Measurements from ENCODE around the gene AJAP1. TPM values are rescaled to one million over a fixed set of nuclear protein-coding genes. Genes with fewer than 3 reads are reported as not detected.
"Not testable (repeated sequence)": the region's sequence is repeated elsewhere in the genome, so short reads cannot be mapped to it uniquely, and the experiment has no call there.

AJAP1 gene
- total RNA-seq, 1 donor from 2014 or later = 0.17 TPM

- no peak for DNase-seq (ENCODE audit: low read depth)
- no peak overlapping the region for H3K4me3 ChIP-seq (ENCODE audit: low read depth, low read length)
- TF ChIP-seq CTCF (conservative IDR thresholded peaks at IDR 0.05; ENCODE audit: low read depth, low read length) = no peak
Observed at GRCh38 chr1:4664095-4664494, 9.7 kb downstream of the AJAP1 start.

DNA sequence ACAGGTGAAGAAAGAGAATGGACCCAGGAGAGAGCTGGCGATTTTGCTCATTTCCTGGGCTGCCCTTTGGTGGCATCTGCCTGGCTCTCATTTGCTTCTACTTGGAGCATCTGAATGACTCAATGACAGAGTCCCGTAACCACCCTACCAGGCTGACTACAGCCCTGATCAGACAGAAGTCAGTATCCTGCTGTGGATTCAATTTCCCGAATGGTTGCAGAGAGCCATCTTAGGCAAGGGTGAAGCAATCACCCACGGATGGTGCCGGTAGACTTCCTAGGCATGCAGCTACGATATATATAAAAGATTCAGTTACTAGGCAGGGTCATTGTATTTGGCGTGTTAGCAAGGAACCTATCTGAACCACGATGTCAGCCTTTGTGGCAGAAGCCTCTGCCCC, 10.2 kb downstream of the AJAP1 start:
- no peak for TF ChIP-seq CTCF (conservative IDR thresholded peaks at IDR 0.05; ENCODE audit: low read depth, low read length)
- no peak for DNase-seq (ENCODE audit: low read depth)
- no peak overlapping the region for H3K4me3 ChIP-seq (ENCODE audit: low read depth, low read length)

DNA sequence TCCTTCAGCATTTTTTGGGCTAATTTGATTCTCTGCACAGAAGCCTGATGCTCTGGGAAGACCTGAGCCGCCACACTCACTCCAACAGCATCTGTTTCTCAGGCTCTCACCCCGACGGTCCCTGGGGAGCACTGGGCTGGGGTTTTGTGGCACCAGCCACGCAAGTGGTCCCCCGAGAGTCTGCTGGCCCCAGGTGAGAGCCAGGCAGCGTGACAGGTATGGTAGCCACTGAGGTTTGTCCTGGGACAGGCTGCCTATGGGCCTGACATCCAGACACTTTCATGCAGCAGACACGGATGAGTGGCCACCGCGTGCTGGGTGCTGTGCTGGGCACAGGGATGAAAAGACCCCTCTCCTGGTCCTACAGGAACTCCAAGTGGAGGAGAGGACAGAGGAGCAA, 11.0 kb downstream of the AJAP1 start:
- TF ChIP-seq CTCF (conservative IDR thresholded peaks at IDR 0.05; ENCODE audit: low read depth, low read length) = no peak
- DNase-seq (ENCODE audit: low read depth) = no peak
- no peak overlapping the region for H3K4me3 ChIP-seq (ENCODE audit: low read depth, low read length)

DNA sequence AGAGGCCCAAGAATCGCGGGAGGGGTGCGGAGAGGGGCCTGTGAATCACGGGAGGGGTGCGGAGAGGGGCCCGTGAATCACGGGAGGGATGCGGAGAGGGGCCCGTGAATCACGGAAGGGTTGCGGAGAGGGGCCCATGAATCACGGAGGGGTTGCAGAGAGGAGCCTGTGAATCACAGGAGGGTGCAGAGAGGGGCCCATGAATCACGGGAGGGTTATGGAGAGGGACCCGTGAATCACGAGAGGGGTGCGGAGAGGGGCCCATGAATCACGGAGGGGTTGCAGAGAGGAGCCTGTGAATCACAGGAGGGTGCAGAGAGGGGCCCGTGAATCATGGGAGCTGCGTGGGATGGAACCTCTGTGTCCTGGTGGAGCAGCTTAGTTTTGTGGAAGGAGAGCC, 12.3 kb downstream of the AJAP1 start:
- DNase-seq (ENCODE audit: low read depth); H3K4me3 ChIP-seq (ENCODE audit: low read depth, low read length): not testable (repeated sequence)

DNA sequence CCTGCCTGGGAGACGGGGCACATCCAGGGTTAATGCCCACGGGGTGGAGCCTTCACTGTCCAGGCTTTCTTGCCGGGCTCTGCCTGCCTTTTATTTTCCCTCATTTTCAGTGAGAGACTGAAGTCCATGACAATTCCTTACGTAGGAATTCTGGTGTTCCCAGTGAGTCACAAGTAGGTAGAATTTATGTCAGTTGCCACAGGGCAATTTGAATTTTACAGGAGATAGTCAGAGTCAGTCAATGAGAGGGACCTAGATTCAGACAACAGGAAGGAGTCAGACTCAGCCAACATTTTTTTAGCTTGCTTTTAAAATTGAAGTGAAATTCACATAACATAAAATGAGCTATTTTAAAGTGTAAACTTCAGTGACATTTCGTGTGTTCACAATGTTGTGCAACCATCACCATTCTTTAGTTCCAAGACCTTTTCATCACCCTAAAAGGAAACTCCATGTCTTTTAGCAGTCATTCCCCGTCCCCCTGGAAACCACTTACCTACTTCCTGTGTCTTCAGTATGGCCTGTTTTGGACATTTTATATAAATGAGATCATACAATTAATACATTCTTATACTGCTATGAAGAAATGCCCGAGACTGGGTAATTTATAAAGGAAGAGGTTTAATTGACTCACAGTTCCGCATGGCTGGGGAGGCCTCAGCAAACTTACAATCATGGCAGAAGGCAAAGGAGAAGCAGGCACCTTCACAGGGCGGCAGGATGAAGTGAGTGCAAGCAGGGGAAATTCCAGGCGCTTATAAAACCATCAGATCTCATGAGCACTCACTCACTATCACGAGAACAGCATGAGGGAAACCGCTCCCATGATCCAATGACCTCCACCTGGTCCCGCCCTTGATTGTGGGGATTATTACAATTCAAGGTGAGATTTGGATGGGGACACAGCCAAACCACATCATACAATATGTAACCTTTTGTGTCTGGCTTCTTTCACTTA, 14.6 kb downstream of the AJAP1 start:
- TF ChIP-seq CTCF (conservative IDR thresholded peaks at IDR 0.05; ENCODE audit: low read depth, low read length) = no peak
- peak; percentile 83 for DNase-seq (ENCODE audit: low read depth)
- H3K4me3 ChIP-seq (ENCODE audit: low read depth, low read length) = no peak overlapping the region

DNA sequence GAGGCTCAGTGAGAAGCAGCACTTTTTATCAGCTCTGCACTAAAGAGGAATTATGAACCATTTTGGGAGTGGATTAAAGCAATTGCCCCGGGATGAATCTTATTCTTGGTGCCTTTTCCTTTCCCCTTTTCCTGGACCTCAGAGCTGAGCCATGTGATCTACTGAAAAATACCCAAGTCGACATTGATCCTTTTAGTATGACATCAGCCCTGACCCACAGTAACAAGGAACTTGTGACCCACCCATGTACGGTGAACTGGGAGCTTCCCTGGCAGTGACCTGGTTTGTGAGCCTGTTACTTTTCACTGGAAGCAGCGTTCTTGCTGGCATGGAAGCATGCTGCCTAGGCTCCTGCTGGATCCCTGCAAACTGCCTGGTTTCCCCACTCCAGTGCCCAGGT, 15.9 kb downstream of the AJAP1 start:
- no peak overlapping the region for H3K4me3 ChIP-seq (ENCODE audit: low read depth, low read length)
- no peak for DNase-seq (ENCODE audit: low read depth)
- no peak for TF ChIP-seq CTCF (conservative IDR thresholded peaks at IDR 0.05; ENCODE audit: low read depth, low read length)

DNA sequence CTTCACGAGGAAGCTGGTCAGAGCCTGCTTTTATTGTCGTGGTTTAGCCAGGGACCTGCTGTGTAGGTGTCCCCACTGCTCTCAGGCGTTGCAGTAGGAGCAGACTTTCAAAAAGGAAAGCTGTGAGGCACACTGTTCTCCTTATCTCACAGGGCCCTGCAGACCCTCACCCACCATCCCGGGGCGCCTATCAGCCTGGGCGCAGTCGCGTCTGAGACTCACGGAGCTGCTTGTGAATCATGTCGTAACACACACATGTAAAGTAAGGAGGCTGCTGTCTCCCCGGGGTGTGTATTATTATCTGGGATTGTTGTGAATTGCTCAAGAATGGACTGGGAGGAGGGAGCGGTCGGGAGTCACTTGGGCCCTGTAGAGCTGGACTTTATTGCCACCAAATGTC, 17.4 kb downstream of the AJAP1 start:
- TF ChIP-seq CTCF (conservative IDR thresholded peaks at IDR 0.05; ENCODE audit: low read depth, low read length) = no peak
- DNase-seq (ENCODE audit: low read depth) = no peak
- no peak overlapping the region for H3K4me3 ChIP-seq (ENCODE audit: low read depth, low read length)
